Non-pigmented ciliary epithelial cell (primary cell): Measurements from ENCODE around the gene OGFOD3.
"Not testable (repeated sequence)": the region's sequence is repeated elsewhere in the genome, so short reads cannot be mapped to it uniquely, and the experiment has no call there.

Source experiments
- DNase-seq: peaks from one replicate; pipeline ENCODE4 v3.0.0-alpha.2; 2010; ENCODE audit warnings: low read depth

The OGFOD3 gene

GRCh38 chr17:82351713-82352488, 66.5 kb downstream of the OGFOD3 start:
- DNase-seq, result peak; percentile 57

GRCh38 chr17:82351254-82351712, 67.1 kb downstream of the OGFOD3 start:
- no peak for DNase-seq

GRCh38 chr17:82350182-82351030, 68.0 kb downstream of the OGFOD3 start:
- no peak for DNase-seq

GRCh38 chr17:82349287-82349701, 69.1 kb downstream of the OGFOD3 start:
- no peak for DNase-seq

GRCh38 chr17:82348866-82349265, 69.5 kb downstream of the OGFOD3 start:
- DNase-seq, result no peak

GRCh38 chr17:82348434-82348833, 70.0 kb downstream of the OGFOD3 start:
- no peak for DNase-seq

DNA sequence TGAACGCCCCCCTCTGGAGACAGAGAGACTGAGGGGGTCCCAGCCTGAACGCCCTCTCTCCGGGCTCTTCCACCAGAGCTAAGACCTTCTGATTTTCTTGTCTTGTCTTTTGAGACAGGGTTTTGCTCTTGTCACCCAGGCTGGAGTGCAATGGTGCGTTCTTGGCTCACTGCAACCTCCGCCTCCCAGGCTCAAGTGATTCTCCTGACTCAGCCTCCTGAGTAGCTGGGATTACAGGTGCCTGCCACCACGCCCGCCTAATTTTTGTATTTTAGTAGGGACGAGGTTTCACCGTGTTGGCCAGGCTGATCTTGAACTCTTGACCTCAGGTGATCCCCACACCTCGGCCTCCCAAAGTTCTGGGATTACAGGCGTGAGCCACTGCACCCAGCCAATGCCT, 70.4 kb downstream of the OGFOD3 start:
- DNase-seq, result not testable (repeated sequence)

GRCh38 chr17:82346342-82347300, 71.8 kb downstream of the OGFOD3 start:
- no peak for DNase-seq

GRCh38 chr17:82345151-82345976, 73.0 kb downstream of the OGFOD3 start:
- no peak for DNase-seq

DNA sequence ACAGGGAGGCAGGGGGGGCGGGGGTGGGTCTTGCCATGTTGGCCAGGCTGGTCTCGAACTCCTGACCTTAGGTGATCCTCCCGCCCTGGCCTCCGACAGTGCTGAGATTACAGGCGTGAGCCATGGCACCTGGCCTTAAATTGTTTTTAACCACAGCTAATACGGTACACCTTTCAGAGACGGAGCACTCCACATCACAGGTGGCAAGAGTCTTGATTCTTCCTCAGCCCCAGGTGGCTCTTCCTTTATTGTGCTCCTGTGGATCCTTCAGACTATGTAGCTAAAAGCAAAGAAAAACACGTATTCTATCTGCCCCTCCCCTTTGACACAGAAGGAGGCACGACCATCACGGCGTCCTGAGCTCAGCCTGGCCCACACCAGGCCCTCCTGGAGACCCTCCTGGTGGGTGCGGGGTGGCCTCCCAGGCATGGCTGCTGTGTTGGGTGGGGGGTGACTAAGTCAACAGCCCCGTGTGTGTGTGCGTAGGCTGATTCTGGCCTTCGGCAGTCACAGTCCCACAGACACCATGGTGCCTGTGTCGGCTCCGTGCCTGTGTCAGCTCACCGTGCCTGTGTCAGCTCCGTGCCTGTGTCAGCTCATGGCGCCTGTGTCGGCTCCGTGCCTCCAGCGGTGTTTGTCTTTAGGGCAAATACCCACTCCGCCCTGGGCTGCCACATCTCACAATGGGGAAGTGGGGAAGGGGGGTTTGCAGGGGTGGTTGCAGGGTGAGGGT, 74.0 kb downstream of the OGFOD3 start:
- no peak for DNase-seq

GRCh38 chr17:82343560-82343959, 74.8 kb downstream of the OGFOD3 start:
- DNase-seq, result no peak

- no peak for DNase-seq
Measured at GRCh38 chr17:82342361-82343079, 75.9 kb downstream of the OGFOD3 start.

- no peak for DNase-seq
Measured at GRCh38 chr17:82339634-82340580, 78.5 kb downstream of the OGFOD3 start.
